GM18861 (cell line): ENCODE measurements around the gene KCNAB1.
"Not testable (repeated sequence)": the region's sequence is repeated elsewhere in the genome, so short reads cannot be mapped to it uniquely, and the experiment has no call there.

ENCODE experiments used
- ATAC-seq: cut with Tn5 transposase; IDR thresholded peaks from one replicate; pipeline ENCODE4 v1.9.1; 2021; ENCODE audit not compliant: unreplicated experiment

KCNAB1 gene

DNA sequence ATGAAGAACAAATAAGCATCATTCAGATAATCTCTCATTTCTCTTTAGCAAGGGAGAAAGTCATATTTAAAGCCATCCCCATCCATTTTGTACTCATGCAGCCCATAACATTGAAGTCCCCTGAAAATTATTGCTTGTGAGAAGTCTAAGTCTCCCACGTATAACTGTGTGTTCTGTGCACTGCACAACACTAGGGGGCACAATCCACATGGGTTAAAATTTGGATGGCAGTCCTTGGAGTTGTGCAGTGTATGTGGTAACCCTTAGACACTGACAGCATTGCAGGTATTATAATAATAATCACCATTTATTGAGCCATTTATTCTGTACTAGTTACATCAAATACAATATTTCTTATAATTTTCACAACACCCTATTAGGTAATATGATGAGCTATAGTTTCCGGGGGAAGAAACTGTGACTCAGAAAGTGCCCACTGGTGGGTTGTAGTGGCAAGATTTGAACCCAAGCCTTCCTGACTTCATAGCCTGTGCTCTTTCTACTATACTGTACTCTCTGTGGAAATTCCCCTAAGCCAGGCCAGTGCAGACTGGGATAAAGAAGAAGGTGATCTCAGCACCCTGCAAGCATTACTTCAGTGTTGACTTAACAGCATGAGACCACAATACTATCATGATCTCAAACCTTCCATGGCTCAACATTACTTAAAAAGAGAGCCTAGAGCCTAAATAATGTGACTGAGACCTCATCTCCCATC, 15.7 kb downstream of the KCNAB1 start:
- no peak for ATAC-seq

DNA sequence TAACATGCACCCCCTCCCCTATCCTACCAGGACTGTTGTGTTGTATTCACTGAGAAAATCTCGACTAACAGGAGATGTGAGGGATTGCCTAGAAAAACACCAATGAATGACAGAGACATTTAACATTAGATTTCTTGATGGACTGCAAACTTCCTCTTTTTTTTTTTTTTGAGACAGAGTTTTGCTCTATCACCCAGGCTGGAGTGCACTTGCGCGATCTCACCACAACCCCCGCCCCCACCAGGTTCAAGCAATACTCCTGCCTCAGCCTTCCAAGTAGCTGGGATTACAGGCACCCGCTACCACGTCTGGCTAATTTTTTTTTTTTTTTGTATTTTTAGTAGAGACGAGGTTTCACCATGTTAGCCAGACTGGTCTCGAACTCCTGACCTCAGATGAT, 17.0 kb downstream of the KCNAB1 start:
- ATAC-seq: not testable (repeated sequence)

DNA sequence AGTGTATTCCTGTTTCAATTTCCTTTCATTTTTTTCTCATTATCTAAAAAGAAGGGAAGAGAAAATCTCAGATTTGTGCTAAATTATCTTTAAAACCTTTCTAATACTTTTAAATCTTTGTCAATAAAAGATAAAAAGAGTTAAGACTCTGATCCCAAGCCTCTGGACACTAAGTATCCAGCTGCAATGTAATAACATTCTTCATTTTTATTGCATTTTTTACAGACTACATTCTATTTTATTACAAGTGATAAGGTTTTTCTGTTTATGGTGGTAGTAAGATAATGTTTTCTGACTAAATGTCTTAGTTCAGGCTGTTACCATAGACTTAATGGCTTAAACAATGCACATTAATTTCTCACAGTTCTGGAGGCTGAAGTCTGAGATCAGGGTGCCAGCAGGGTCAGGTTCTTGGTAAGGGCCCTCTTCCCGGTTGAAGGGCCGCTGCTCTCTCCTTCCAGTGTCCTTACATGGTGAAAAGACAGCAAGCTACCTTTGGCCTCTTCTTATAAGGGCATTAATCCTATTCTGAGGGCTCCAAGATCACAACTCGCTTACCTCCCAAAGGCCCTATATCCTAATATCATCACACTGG, 19.7 kb downstream of the KCNAB1 start:
- ATAC-seq: no peak

DNA sequence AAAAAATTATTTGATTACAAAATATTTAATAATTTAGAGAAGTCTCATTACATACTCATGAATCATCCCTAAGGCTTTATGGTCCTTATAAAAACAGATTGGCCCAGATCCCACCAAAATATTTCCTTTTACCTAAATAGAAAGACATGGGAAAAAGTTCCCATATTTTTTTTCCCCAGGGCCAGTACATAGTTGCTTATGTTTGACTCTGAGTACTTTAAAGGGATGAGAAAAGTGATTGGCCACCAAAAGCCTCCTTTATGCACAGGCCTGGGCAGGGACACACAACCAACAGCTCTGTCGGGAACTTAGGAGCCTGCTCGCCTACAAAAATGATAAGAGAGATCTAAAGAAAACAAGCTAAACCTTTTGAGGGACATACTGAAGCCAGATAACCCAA, 22.3 kb downstream of the KCNAB1 start:
- ATAC-seq: no peak

DNA sequence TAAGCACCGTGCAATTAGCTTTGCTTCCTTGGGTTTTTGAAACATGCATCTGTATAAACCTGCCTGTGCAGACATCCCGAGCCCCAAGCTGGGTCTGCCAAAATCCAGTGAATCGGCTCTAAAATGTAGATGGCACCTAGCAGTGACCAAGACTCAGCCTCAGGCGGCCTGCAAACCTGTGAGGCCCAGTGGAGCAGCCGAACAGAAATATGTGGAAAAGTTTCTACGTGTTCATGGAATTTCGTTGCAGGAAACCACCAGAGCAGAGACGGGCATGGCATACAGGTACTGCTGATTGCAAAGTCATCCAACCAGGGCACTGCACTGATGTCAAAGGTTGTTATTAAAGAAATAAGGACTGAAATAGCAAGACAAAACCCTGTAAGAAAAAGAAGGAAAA, 22.8 kb downstream of the KCNAB1 start:
- no peak for ATAC-seq

DNA sequence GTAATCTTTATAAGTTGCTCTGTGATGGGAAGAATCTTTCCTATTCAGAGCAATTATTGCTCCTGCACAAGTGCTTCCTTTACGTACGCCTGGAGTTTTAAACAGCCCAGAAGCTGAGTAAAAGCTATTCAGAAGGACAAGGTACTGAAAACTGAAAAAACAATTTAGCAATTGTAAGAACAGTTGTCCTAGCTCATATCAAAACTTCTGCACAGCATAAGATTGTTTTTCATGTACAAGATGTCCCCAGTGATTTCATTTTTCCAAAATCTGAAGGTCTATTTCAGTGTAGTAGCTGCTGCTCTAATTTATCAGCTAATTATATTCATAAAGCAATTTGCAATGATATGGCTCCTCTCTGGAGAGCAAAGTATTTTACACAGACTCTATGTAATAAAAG, 23.7 kb downstream of the KCNAB1 start:
- no peak for ATAC-seq

DNA sequence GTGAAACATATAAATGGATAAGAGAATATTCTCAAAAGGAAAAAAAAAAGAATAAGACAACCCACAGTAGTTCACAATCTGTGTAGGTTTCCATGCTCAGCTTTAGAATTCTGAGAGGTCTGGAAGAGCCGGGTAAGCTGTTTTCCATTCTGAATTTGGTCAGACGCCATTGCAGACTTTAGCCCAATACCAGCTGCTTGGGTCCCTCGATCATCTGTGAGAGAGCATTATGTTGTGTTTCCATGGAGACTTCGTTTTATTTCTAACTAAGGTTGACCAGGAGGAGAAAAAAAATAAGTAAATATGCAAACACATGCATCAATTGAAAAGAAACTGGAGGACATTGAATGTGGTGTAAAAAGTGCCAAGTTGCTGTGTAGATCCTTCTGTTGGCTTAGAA, 25.5 kb downstream of the KCNAB1 start:
- ATAC-seq: no peak

DNA sequence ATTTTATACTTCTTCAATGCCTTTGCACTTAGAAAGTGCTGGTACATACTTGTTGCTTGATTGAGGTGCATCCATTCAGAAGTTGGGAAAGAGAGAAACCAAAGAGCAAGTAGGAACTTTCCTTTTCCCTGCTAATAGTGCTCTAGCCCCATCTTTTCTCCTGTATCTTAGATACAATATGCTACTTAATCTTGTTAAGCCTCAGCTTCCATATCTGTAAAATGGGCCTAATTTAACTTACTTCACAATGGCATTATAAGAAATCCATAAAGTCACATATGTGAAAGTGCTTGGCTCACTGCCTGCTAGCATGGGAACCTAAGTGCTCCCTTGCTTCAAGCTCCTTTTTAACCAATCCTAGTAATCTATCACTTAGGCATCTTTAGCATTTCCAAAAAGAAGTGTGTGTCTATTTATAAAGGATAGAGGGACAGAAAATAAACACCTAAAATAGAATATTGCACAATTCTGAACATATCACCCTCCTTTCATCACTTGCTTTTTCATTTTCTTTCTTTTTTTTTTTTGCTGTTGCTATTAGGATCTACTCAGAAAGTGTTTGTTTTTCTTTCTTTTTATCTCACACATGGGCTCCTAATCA, 28.1 kb downstream of the KCNAB1 start:
- no peak for ATAC-seq

DNA sequence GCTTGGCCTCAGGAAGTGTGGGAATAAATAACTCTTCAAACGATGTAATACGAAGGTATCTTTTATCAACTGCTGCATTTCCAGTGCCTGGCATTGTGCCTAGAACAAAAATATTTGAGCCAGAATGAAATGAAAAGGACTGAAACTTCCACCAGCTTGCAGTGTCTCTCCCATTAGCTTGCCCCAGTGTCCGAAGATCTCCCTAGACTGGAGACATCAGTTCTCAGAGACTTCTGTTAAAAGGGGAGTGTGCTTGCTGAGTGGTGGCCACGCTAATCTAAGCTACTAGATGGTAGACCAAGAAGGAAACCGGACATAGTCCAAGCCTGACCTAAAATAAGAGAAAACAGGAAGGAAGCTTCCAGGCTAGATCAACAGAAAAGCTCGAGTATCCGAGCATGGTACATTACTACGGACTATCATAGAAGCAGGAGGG, 28.6 kb downstream of the KCNAB1 start:
- ATAC-seq: no peak

DNA sequence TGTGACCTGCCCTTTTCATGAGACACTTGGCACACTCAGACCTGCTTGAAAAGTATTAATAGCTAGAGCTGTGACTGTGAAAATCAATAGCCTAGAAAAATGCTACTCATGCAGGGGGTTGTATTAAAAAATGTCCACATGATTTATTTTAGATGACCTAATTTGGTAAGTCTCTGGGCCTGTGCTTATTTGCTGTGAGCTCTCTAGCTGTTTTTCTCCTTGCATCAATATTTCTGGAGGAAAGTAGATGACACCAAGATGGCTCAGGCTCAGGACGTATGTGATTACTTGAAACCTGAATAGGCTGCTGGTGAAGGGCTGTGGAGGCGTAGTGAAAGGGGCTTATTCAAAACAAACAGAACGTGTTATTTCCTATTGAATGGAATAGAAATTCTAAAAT, 29.5 kb downstream of the KCNAB1 start:
- ATAC-seq: no peak

DNA sequence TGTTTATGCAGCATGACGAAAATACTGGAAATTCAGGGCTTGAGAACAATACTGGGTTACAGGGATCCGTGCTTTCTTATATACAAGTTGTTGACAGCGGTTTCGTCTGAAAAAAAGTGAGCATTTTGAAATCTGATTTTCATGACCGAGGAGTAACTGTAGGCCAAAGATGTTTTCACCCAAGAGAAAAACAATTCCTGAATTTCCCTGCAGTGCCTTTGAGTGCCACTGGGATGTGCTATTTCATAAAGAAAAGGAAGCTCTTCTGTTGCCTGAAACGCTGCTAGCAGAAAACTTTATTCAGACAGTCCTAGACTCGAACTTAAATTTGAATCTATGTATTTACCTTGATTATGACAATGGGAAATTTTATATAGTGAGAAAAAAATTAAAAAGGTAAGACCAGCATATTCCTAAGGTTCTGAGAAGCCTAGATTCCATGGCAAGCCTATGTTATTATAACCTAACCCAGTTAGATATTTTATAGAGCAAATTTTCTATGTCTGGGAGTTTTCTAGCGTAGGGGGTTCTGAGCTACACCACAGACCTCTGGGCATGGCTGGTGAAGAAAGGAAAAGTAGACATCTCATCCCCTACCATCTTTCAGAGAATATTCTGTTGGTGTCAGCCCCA, 30.2 kb downstream of the KCNAB1 start:
- ATAC-seq: no peak

DNA sequence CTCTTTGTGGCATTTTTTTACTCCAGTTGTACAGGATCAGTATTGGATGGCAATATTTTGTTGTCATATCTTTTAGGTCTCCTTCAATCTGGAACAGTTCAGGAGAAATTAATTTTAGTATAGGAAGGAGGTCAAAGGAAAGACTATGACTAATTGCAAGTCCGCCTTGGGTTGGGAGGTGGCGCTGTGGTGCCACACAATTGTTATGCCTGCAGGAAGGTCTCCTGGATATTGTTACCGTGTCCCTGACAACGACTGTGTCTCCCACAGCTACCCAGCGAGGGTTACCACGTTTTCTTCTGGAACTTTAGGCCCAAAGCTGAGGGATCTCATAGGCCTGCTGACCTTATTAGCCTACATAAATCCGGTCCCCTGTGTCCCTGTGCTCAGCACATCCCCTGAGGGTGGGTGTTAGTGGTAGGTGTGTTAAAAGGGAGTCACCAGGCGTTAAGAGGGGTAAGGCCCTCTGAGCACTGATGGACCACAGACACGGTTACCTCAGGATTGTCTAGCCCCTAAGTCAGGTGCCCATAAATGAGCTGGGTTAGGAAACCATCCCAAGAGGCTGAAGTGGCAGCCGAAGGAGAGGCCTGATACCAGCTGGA, 31.5 kb downstream of the KCNAB1 start:
- peak; percentile 49 for ATAC-seq

DNA sequence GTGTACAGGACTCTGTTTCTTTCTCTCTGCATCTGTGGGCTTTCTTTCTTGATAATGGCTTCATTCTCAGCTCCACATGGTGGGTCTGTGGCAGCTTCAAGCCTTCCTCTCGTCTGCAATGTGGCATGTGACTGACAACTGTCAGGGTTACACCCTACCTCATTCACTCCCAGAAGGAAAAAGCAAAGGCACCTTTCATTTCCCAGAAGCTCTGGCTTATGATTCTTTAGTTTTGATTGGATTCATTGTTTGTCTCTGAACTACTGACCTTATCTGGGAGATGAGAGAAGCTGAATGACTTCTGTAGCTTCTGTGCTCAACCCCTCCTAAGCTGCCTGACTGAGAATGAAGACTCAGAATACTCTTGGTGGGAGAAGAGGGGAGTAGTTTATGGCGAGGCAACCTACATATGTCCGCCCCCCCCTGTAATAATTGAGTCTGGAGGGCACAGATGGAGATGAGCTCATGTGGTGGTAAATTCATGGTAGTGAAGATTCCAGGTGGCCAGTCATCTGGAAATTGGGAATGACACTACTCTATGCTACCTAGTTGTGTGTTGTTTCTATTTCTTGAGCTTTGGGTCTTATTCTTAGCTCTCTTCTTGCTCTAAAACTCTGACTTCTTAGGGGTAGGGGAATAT, 38.4 kb downstream of the KCNAB1 start:
- no peak for ATAC-seq

DNA sequence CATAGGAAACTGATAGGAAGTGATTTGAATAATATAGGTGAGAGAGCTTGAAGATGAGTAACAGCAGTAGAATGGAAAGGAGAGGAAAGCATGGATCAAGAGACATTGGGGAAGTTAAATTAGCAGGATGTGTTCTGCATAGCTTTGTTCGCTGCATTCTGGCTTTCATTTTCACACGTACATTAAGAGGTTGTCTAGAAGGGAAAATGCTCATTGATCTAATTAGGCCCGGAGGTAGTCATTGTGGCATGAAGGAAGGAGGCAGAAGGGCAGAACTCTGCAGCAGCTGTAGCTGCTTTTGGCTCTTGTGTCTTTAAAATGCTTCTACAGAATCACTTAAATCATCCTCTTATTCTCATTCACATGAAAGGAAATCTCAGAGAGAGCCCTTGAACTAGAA, 40.3 kb downstream of the KCNAB1 start:
- ATAC-seq: peak; percentile 86

DNA sequence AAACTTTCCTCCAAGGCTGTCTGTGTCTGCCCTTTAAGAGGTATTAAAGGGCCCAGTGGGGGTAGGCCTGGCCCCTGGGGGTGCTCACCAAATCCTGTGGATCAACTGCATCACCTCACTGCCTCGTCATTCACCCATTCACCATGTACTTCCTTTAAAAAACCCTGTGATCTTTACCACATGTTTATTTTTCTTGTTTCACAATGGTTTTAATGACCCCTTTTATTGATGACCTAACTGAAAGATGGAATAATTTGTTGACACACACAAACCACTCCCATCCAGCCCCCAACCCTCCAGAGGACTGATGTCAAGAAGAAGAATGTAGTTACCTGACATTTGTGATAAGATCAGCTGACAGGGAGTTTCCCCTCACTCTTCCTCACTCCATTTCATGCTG, 40.8 kb downstream of the KCNAB1 start:
- ATAC-seq: peak; percentile 20

DNA sequence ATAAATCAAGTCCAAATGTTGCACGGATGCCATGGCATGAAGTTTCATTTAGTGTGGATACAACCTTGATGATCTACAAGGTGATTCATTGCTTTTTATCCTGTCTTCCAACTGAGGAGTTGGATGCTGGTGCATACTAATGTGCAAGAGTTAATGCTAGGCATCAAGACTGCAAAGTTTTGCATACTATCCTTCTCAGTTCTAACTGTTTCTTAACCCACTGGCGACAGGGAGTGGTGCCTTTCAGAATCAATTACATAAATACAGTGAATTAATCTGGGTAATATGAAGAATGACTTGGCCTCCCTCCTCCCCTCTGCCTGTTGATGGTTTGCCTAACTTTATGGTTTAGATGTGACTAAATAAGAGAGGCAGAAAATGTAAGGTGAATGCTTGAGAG, 43.5 kb downstream of the KCNAB1 start:
- no peak for ATAC-seq

DNA sequence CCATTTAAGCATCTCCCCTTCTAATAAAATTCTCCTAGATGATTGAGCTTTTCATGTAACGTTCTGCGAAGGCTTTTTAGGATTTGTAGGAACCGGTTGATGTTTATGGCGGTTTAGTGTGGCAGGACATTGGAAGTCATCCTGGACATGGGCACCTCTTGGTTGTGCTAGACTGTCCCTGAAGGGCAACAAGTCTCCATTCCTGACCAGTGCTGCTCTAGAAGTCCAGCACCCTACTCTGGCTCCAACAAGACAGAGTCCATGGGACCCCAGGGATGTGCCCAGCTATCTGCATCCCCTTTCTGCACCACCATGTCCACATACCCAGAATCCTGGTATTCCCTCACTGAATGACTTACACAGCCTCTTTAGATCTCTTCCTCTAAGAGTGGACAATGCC, 46.4 kb downstream of the KCNAB1 start:
- no peak for ATAC-seq

DNA sequence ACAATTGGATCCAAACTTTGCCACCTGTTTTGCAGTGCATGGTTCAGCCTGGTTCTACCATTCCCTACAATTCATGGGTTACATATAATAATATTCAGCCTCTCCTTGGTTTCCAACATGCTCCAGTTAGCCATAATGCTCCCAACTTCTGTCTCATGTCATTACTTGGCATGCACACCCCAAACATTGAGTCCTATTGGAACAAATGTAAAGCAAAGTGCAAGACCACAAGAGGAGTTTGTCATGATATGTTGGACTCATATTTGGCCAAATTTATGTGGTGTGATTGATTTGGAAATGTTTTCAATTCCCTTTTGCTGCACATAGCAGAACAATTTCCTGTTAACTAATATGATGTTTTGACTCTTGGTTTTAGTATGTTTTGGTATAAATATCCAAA, 50.2 kb downstream of the KCNAB1 start:
- no peak for ATAC-seq

DNA sequence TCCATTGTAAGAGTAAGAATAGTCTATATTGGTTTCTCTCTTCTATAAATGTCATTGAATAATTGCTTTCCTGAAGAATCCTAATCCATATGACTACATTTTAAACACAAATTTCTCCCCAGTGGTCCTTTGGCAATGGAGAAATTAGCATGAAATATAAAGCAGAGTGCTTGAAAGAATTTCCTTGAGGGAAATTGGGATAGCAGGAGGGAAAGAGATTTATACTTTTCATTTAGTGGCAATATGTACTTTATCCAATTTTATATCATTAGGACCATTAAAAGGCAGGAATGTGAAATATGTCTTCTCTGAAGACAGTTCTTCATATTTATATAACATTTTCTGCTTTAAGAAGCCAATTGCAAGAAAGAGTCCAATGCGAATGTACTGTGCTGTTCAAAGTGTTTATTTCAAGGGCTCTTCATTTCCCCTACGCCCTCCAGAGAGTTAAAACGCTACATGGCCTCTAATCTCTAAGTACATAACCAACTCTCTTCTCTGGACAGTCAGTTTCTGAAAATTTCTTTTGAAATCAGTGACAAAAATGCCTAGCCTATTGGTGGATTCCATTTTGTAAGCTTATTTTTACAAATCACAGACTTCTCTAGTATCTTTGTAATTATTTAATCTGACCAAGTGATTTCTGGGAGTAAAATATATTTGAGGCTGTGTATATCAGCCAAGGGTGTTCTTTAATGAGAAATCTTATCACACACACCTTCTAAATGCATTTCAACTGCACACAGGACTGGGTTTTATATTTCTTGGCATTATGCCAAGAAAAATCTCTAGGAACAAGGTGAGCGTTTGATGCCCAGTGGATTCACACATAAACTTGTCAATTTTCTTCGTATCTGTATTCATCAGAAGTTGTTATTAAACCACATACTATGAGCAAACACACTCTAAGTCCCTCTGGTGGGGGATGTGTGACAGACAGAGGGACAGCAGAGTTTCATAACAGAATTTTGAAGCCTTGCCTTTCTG, 51.2 kb downstream of the KCNAB1 start:
- ATAC-seq: no peak

DNA sequence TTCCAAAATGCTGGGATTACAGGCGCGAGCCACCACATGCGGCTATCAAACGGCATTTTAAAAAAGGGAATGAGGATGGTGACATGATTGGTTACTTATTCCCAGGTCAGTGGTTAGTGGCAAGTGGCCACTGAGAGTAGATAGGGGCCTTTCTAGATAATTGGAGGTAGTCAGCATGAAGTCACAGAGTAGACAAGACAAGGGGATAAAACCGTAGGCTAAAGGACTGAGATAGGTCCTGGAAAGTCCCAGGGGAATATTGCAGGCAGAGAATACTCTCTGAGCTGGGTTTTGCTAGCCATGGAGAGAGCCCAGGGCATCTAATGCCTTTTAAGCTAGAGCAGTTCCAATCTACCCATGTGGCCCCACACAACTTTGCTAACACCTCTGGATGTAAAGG, 52.2 kb downstream of the KCNAB1 start:
- no peak for ATAC-seq
